ENCODE results near the gene CHAC1.
"Not testable (repeated sequence)": the region's sequence is repeated elsewhere in the genome, so short reads cannot be mapped to it uniquely, and the experiment has no call there.

The CHAC1 gene

GRCh38 chr15:40955930-40956540 is 2.8 kb downstream of the CHAC1 start:
- no peaks in the 10 kb centered on the region for H3K9me3 Mint-ChIP-seq
- peaks cover 38% of the 10 kb centered on the region for H3K4me1 Mint-ChIP-seq (ENCODE audit: low read depth)
- peak overlapping the region; percentile 94 for H3K4me3 Mint-ChIP-seq
- peak overlapping the region; percentile 30 for H3K27ac Mint-ChIP-seq
- peaks cover 47% of the 10 kb centered on the region for H3K36me3 Mint-ChIP-seq (ENCODE audit: low read depth)
- no peaks in the 10 kb centered on the region for H3K27me3 Mint-ChIP-seq
- DNase-seq, result no peak

- no peaks in the 10 kb centered on the region for H3K9me3 Mint-ChIP-seq
- H3K27me3 Mint-ChIP-seq, result no peaks in the 10 kb centered on the region
- H3K27ac Mint-ChIP-seq, result no peak overlapping the region
- H3K4me3 Mint-ChIP-seq, result peak overlapping the region; percentile 94
- no peak for DNase-seq
- peaks cover 37% of the 10 kb centered on the region for H3K4me1 Mint-ChIP-seq (ENCODE audit: low read depth)
- peaks cover 47% of the 10 kb centered on the region for H3K36me3 Mint-ChIP-seq (ENCODE audit: low read depth)
These were observed 3.3 kb downstream of the CHAC1 start for GRCh38 chr15:40956541-40956982.

- no peaks in the 10 kb centered on the region for H3K9me3 Mint-ChIP-seq
- H3K27ac Mint-ChIP-seq, result no peak overlapping the region
- no peak overlapping the region for H3K4me3 Mint-ChIP-seq
- H3K27me3 Mint-ChIP-seq, result no peaks in the 10 kb centered on the region
- peaks cover 32% of the 10 kb centered on the region for H3K4me1 Mint-ChIP-seq (ENCODE audit: low read depth)
- H3K36me3 Mint-ChIP-seq (ENCODE audit: low read depth), result peaks cover 47% of the 10 kb centered on the region
- no peak for DNase-seq
These were observed 3.8 kb downstream of the CHAC1 start for GRCh38 chr15:40957041-40957555.

GRCh38 chr15:40957581-40958051 is 4.3 kb downstream of the CHAC1 start:
- Mint-ChIP-seq H3K27me3 (no peaks in the 10 kb centered on the region), H3K36me3 (ENCODE audit: low read depth) (peaks cover 45% of the 10 kb centered on the region)

GRCh38 chr15:40958146-40958545 is 4.9 kb downstream of the CHAC1 start:
- peak overlapping the region; percentile 18 for H3K27ac Mint-ChIP-seq

More at GRCh38 chr15:40957581-40958051, 4.3 kb downstream of the CHAC1 start:
- Mint-ChIP-seq H3K9me3 (no peaks in the 10 kb centered on the region), H3K4me1 (ENCODE audit: low read depth) (peaks cover 26% of the 10 kb centered on the region), H3K4me3 (no peak overlapping the region), H3K27ac (no peak overlapping the region)
- no peak for DNase-seq

GRCh38 chr15:40958723-40959122 is 5.5 kb downstream of the CHAC1 start:
- H3K27me3 Mint-ChIP-seq, result no peaks in the 10 kb centered on the region
- no peak overlapping the region for H3K4me3 Mint-ChIP-seq
- peak overlapping the region; percentile 18 for H3K27ac Mint-ChIP-seq

More at GRCh38 chr15:40958146-40958545, 4.9 kb downstream of the CHAC1 start:
- peaks cover 23% of the 10 kb centered on the region for H3K4me1 Mint-ChIP-seq (ENCODE audit: low read depth)
- DNase-seq, result no peak
- H3K27me3 Mint-ChIP-seq, result no peaks in the 10 kb centered on the region
- no peaks in the 10 kb centered on the region for H3K9me3 Mint-ChIP-seq
- H3K4me3 Mint-ChIP-seq, result no peak overlapping the region
- peaks cover 42% of the 10 kb centered on the region for H3K36me3 Mint-ChIP-seq (ENCODE audit: low read depth)

GRCh38 chr15:40959331-40960141 is 6.3 kb downstream of the CHAC1 start:
- Mint-ChIP-seq H3K9me3 (no peaks in the 10 kb centered on the region), H3K27ac (no peak overlapping the region), H3K4me3 (no peak overlapping the region), H3K27me3 (no peaks in the 10 kb centered on the region), H3K4me1 (ENCODE audit: low read depth) (peaks cover 13% of the 10 kb centered on the region), H3K36me3 (ENCODE audit: low read depth) (peaks cover 29% of the 10 kb centered on the region)
- no peak for DNase-seq

More at GRCh38 chr15:40958723-40959122, 5.5 kb downstream of the CHAC1 start:
- no peaks in the 10 kb centered on the region for H3K9me3 Mint-ChIP-seq
- no peak for DNase-seq
- H3K36me3 Mint-ChIP-seq (ENCODE audit: low read depth), result peaks cover 37% of the 10 kb centered on the region
- peaks cover 21% of the 10 kb centered on the region for H3K4me1 Mint-ChIP-seq (ENCODE audit: low read depth)

- H3K9me3 Mint-ChIP-seq, result no peaks in the 10 kb centered on the region
- H3K27me3 Mint-ChIP-seq, result no peaks in the 10 kb centered on the region
- H3K4me1 Mint-ChIP-seq (ENCODE audit: low read depth), result peaks cover 7% of the 10 kb centered on the region
- H3K4me3 Mint-ChIP-seq, result no peak overlapping the region
- H3K27ac Mint-ChIP-seq, result peak overlapping the region; percentile 10
- H3K36me3 Mint-ChIP-seq (ENCODE audit: low read depth), result peaks cover 21% of the 10 kb centered on the region
- no peak for DNase-seq
These were observed 7.0 kb downstream of the CHAC1 start for GRCh38 chr15:40960151-40960885.

GRCh38 chr15:40960925-40961324 is 7.7 kb downstream of the CHAC1 start:
- Mint-ChIP-seq H3K27me3 (no peaks in the 10 kb centered on the region), H3K9me3 (no peaks in the 10 kb centered on the region), H3K36me3 (ENCODE audit: low read depth) (peaks cover 15% of the 10 kb centered on the region), H3K4me3 (no peak overlapping the region), H3K4me1 (ENCODE audit: low read depth) (peaks cover 5% of the 10 kb centered on the region), H3K27ac (no peak overlapping the region)
- no peak for DNase-seq

GRCh38 chr15:40961740-40962139 is 8.5 kb downstream of the CHAC1 start:
- not testable (repeated sequence) for H3K27me3 Mint-ChIP-seq

GRCh38 chr15:40962317-40962716 is 9.0 kb downstream of the CHAC1 start:
- not testable (repeated sequence) for H3K4me1 Mint-ChIP-seq (ENCODE audit: low read depth); H3K9me3 Mint-ChIP-seq; H3K4me3 Mint-ChIP-seq; DNase-seq; H3K36me3 Mint-ChIP-seq (ENCODE audit: low read depth); H3K27ac Mint-ChIP-seq; H3K27me3 Mint-ChIP-seq

More at GRCh38 chr15:40961740-40962139, 8.5 kb downstream of the CHAC1 start:
- not testable (repeated sequence) for H3K4me1 Mint-ChIP-seq (ENCODE audit: low read depth); H3K27ac Mint-ChIP-seq; DNase-seq; H3K9me3 Mint-ChIP-seq; H3K4me3 Mint-ChIP-seq; H3K36me3 Mint-ChIP-seq (ENCODE audit: low read depth)

- H3K36me3 Mint-ChIP-seq (ENCODE audit: low read depth), result no peaks in the 10 kb centered on the region
- H3K4me3 Mint-ChIP-seq, result no peak overlapping the region
- peaks cover 1% of the 10 kb centered on the region for H3K4me1 Mint-ChIP-seq (ENCODE audit: low read depth)
- no peaks in the 10 kb centered on the region for H3K27me3 Mint-ChIP-seq
- H3K9me3 Mint-ChIP-seq, result no peaks in the 10 kb centered on the region
- H3K27ac Mint-ChIP-seq, result no peak overlapping the region
- DNase-seq, result no peak
These were observed 9.9 kb downstream of the CHAC1 start for GRCh38 chr15:40963201-40963600.

- Mint-ChIP-seq H3K36me3 (ENCODE audit: low read depth) (no peaks in the 10 kb centered on the region), H3K9me3 (no peaks in the 10 kb centered on the region), H3K27me3 (no peaks in the 10 kb centered on the region), H3K4me1 (ENCODE audit: low read depth) (peaks cover 1% of the 10 kb centered on the region), H3K4me3 (no peak overlapping the region), H3K27ac (no peak overlapping the region)
- no peak for DNase-seq
These were observed 10.7 kb downstream of the CHAC1 start for GRCh38 chr15:40964006-40964405.

GRCh38 chr15:40964634-40965033 is 11.4 kb downstream of the CHAC1 start:
- Mint-ChIP-seq H3K4me3 (no peak overlapping the region), H3K27me3 (no peaks in the 10 kb centered on the region), H3K27ac (no peak overlapping the region), H3K36me3 (ENCODE audit: low read depth) (no peaks in the 10 kb centered on the region), H3K9me3 (no peaks in the 10 kb centered on the region), H3K4me1 (ENCODE audit: low read depth) (peaks cover 1% of the 10 kb centered on the region)
- DNase-seq, result no peak
